ENCODE results near the gene PLOD2.

- TF ChIP-seq CTCF (IDR thresholded peaks at IDR 0.05) (no peak), POLR2A (IDR thresholded peaks at IDR 0.05) (no peak)
Measured at GRCh38 chr3:146156095-146156494, 4.9 kb downstream of the PLOD2 start.
